ENCODE results near the gene EML2.

GRCh38 chr19:45567609-45568008, 71.6 kb downstream of the EML2 start:
- TF ChIP-seq CTCF (conservative IDR thresholded peaks at IDR 0.05 in 1 of 2, IDR thresholded peaks at IDR 0.05 in 1 of 2; ENCODE audit: extremely low read depth in 1 of 2, insufficient read depth in 1 of 2, low read depth in 1 of 2, low read length in 2 of 2), result no peak
- no peak for TF ChIP-seq EZH2 (IDR thresholded peaks at IDR 0.05; ENCODE audit: borderline replicate concordance, low read length)
